A549 (cell line): ENCODE results near the gene APEX1. TPM values are rescaled to one million over a fixed set of nuclear protein-coding genes. Genes with fewer than 3 reads are reported as not detected.

Experiments used
- ATAC-seq, 2 experiments: fragments of 200-7000 bp in 1 of 2; fragments of >200 bp in 1 of 2; cut with Nextera tagmentation in 1 of 2; cut with Tn5 transposase in 1 of 2; 3 replicates each; pipeline versions ENCODE4 v1.8.0 to v1.9.1; 2018 to 2020; ENCODE audit warnings: mild to moderate bottlenecking in 1 of 2, moderate library complexity in 1 of 2
- CTCF ChIA-PET: fragments of 300-600 bp; sonication (Branson Sonifier 250); formaldehyde crosslinking; extraction: SDS; loops from one replicate; lab custom pipeline; 2021; ENCODE audit warnings: antibody characterized with exemption, inconsistent platforms; lab: Yijun Ruan, JAX
- POLR2A ChIA-PET: fragments of 350-600 bp; formaldehyde crosslinking; extraction: SDS; loops from one replicate; lab custom pipeline; 2021; ENCODE audit warnings: antibody characterized with exemption, inconsistent platforms; lab: Yijun Ruan, JAX
- DNase-seq, 2 experiments: peaks; one replicate each; pipeline versions ENCODE4 v3.0.0 to v3.0.0-alpha.2; 2011 to 2016; ENCODE audit warnings: low read depth in 1 of 2, low spot score in 1 of 2
- FAIRE-seq: peaks from 2 replicates; lab custom pipeline; 2011; peaks lifted over from hg19 to GRCh38; lab: Jason Lieb, UNC
- H3K27ac ChIP-seq, 2 experiments: fragments of >200 bp; sonication (Bioruptor Twin); formaldehyde crosslinking; 3 replicates each; pipeline ENCODE4 v1.5.1; 2016 to 2017
- H3K4me1 ChIP-seq: fragments of >200 bp; sonication (Bioruptor Twin); formaldehyde crosslinking; 3 replicates; pipeline ENCODE4 v1.6.1; 2016
- H3K4me2 ChIP-seq: fragments of >200 bp; sonication (Bioruptor Twin); formaldehyde crosslinking; 3 replicates; pipeline ENCODE4 v1.6.1; 2016
- H3K4me3 ChIP-seq: fragments of >200 bp; sonication (Bioruptor Twin); formaldehyde crosslinking; 3 replicates; pipeline ENCODE4 v1.5.1; 2016
- H3K9me3 ChIP-seq: fragments of >200 bp; sonication (Bioruptor Twin); formaldehyde crosslinking; 3 replicates; pipeline ENCODE4 v1.6.1; 2016
- CHD2 ChIP-seq: fragments of 150-350 bp; IDR thresholded peaks from 2 replicates; pipeline ENCODE4 v1.6.1; 2014; ENCODE audit warnings: low read length; ENCODE audit not compliant: partially characterized antibody
- EHF ChIP-seq: fragments of 250-450 bp; sonication (Bioruptor Pico); IDR thresholded peaks from 2 replicates; pipeline ENCODE4 v1.5.0; 2020; ENCODE audit warnings: mild to moderate bottlenecking
- EP300 ChIP-seq, 2 experiments: fragments of >200 bp; sonication (Bioruptor Twin); formaldehyde crosslinking; IDR thresholded peaks; 2 replicates in 1 of 2; 3 replicates in 1 of 2; pipeline ENCODE4 v1.6.1; 2016 to 2017
- ESRRA ChIP-seq: fragments of 150-350 bp; IDR thresholded peaks from 2 replicates; pipeline ENCODE4 v1.6.1; 2014; ENCODE audit warnings: mild to moderate bottlenecking, low read length, borderline replicate concordance
- FOSL2 ChIP-seq, 2 experiments: fragments of 450-650 bp in 1 of 2; fragments of >200 bp in 1 of 2; sonication (Bioruptor Twin) in 1 of 2; formaldehyde crosslinking; IDR thresholded peaks; 2 replicates each; pipeline versions ENCODE4 v1.5.0 to v1.6.1; 2016 to 2020; ENCODE audit warnings: mild to moderate bottlenecking in 1 of 2, moderate library complexity in 1 of 2
- GATA3 ChIP-seq: IDR thresholded peaks from 2 replicates; pipeline ENCODE4 v1.6.1; 2012; ENCODE audit warnings: borderline replicate concordance
- HDAC2 ChIP-seq: fragments of 200-600 bp; sonication (generic); IDR thresholded peaks from 2 replicates; pipeline ENCODE4 v1.6.1; 2016
- JUN ChIP-seq, 2 experiments: fragments of >200 bp; sonication (Bioruptor Twin); formaldehyde crosslinking; IDR thresholded peaks; 2 replicates in 1 of 2; 3 replicates in 1 of 2; pipeline ENCODE4 v1.6.1; 2016 to 2017
- JUNB ChIP-seq: fragments of >200 bp; sonication (Bioruptor Twin); formaldehyde crosslinking; IDR thresholded peaks from 2 replicates; pipeline ENCODE4 v1.6.1; 2016
- MAFK ChIP-seq: fragments of 450-650 bp; IDR thresholded peaks from 2 replicates; pipeline ENCODE4 v1.6.1; 2014; ENCODE audit not compliant: partially characterized antibody
- MAZ ChIP-seq: fragments of 150-350 bp; IDR thresholded peaks from 2 replicates; pipeline ENCODE4 v1.6.1; 2014; ENCODE audit warnings: antibody characterized with exemption, low read depth, low read length, borderline replicate concordance
- MYC ChIP-seq: IDR thresholded peaks from 2 replicates; pipeline ENCODE4 v1.6.1; 2012; ENCODE audit warnings: mild to moderate bottlenecking, inconsistent platforms, low read length, improper control_type of control experiment, borderline replicate concordance
- NFE2L2 ChIP-seq: fragments of 150-350 bp; conservative IDR thresholded peaks from 2 replicates; pipeline ENCODE4 v1.6.1; 2014; ENCODE audit warnings: low read length
- NR3C1 ChIP-seq: fragments of >200 bp; sonication (Bioruptor Twin); formaldehyde crosslinking; IDR thresholded peaks from 3 replicates; pipeline ENCODE4 v1.6.1; 2017
- PHF8 ChIP-seq: fragments of 200-600 bp; sonication (generic); IDR thresholded peaks from 2 replicates; pipeline ENCODE4 v1.6.1; 2016; ENCODE audit warnings: low read depth, mild to moderate bottlenecking, antibody characterized with exemption, moderate library complexity, borderline replicate concordance
- RARB ChIP-seq: fragments of 250-450 bp; sonication (Bioruptor Pico); IDR thresholded peaks from 2 replicates; pipeline ENCODE4 v1.8.0; 2021; ENCODE audit warnings: mild to moderate bottlenecking, moderate library complexity
- RFX5 ChIP-seq: fragments of 450-650 bp; IDR thresholded peaks from 2 replicates; pipeline ENCODE4 v1.7.1; 2014; ENCODE audit warnings: antibody characterized with exemption, mild to moderate bottlenecking, moderate library complexity
- RNF2 ChIP-seq: fragments of 200-600 bp; sonication (generic); IDR thresholded peaks from 2 replicates; pipeline ENCODE4 v1.6.1; 2016; ENCODE audit warnings: low read depth, mild to moderate bottlenecking, antibody characterized with exemption, moderate library complexity, borderline replicate concordance
- SMC3 ChIP-seq: fragments of >200 bp; sonication (Bioruptor Twin); formaldehyde crosslinking; IDR thresholded peaks from 3 replicates; pipeline ENCODE4 v1.6.1; 2018; ENCODE audit warnings: inconsistent platforms
- SREBF2 ChIP-seq: fragments of 450-650 bp; IDR thresholded peaks from 2 replicates; pipeline ENCODE4 v1.6.1; 2014; ENCODE audit warnings: mild to moderate bottlenecking, moderate library complexity
- TP53 ChIP-seq: fragments of 250-450 bp; sonication (Bioruptor Pico); IDR thresholded peaks from 2 replicates; pipeline ENCODE4 v1.5.0; 2021; ENCODE audit warnings: mild to moderate bottlenecking, moderate library complexity
- WGBS: methylation state at CpG from one replicate; pipeline ENCODE4 v1.1.6; 2017; ENCODE audit errors: missing lambda C conversion rate; 5-methylcytosine and 5-hydroxymethylcytosine counted together
- polyA plus RNA-seq, 4 experiments: library from polyadenylated mRNA; depleted of rRNA in 3 of 4; stranded (reverse); fragments of >200 nt; fragmentation: RNase III in 1 of 4; extraction: RNeasy Plus Mini Kit Qiagen cat#74134 plus additional on column Dnase treatment in 1 of 4; gene quantifications; 2 replicates in 3 of 4; 3 replicates in 1 of 4; pipeline ENCODE4 v1.2.3, GENCODE V29; 2011 to 2017
- TF ChIP-seq, protein P1 (sequence below): fragments of 150-350 bp; IDR thresholded peaks from 2 replicates; pipeline ENCODE4 v1.6.1; 2014; ENCODE audit warnings: low read depth, mild to moderate bottlenecking, low read length
- TF ChIP-seq, protein P2 (sequence below): fragments of >200 bp; sonication (Bioruptor Twin); formaldehyde crosslinking; IDR thresholded peaks from 3 replicates; pipeline ENCODE4 v1.6.1; 2016
- TF ChIP-seq, protein P3 (sequence below): fragments of >200 bp; sonication (Bioruptor Twin); formaldehyde crosslinking; IDR thresholded peaks from 3 replicates; pipeline ENCODE4 v1.5.1; 2016
- TF ChIP-seq, protein P4 (sequence below): fragments of 250-450 bp; sonication (Bioruptor Pico); IDR thresholded peaks from 2 replicates; pipeline ENCODE4 v1.5.0; 2020; ENCODE audit warnings: low read depth, mild to moderate bottlenecking, moderate library complexity

Gene APEX1
- polyA plus RNA-seq, 2 of the 4 experiments (the other 2 are of a cell fraction), result 312 to 324 TPM

DNA sequence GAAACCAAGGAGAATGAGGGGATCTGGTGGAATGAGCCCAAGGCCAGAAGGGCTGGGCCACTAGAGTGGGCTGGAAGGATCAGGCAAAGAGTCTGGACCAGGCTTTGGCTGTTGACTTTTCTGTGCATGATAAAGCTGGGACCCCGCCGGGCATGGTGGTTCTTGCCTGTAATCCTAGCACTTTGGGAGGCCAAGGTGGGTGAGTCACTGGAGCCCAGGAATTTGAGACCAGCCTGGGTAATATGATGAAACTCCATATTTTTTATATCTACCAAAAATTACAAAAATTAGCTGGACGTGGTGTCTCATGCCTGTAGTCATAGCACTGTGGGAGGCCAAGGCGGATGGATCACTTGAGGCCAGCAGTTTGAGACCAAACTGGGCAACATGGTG lies 18.7 kb upstream of the APEX1 start (continued):
- TF ChIP-seq, protein P1, sequence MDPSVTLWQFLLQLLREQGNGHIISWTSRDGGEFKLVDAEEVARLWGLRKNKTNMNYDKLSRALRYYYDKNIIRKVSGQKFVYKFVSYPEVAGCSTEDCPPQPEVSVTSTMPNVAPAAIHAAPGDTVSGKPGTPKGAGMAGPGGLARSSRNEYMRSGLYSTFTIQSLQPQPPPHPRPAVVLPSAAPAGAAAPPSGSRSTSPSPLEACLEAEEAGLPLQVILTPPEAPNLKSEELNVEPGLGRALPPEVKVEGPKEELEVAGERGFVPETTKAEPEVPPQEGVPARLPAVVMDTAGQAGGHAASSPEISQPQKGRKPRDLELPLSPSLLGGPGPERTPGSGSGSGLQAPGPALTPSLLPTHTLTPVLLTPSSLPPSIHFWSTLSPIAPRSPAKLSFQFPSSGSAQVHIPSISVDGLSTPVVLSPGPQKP, result no peak
- TF ChIP-seq MYC, result no peak

DNA sequence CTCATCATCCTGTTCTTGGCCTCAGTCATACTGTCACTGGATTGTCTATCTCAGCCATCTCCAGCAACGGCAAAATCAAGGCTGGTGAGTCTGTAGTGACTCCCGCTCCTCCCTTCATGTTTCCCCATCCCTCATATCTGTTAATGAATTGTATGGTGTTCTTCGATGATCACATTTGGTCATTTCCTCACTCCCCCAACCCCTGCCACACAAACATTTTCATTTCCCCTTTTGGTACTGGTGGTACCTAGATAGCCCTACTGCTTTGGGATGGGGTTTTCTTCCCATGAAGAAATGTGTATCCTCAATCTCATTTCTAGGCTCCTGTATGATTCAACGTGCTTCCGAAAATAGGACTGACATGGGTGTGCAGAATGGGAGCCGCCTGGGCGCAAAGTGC lies 16.4 kb upstream of the APEX1 start:
- no peak overlapping the region for H3K4me2 ChIP-seq
- H3K27ac ChIP-seq, result no peak overlapping the region
- CTCF ChIA-PET, result no interaction called here
- FAIRE-seq, result no peak
- TF ChIP-seq JUN (IDR thresholded peaks at IDR 0.05), result no peak
- TF ChIP-seq ESRRA, result no peak
- TF ChIP-seq PHF8, result no peak
- no peak for TF ChIP-seq FOSL2 (IDR thresholded peaks at IDR 0.05)
- no peak for TF ChIP-seq FOSL2 (CRISPR knock-in tag; IDR thresholded peaks at IDR 0.05)
- TF ChIP-seq SMC3, result no peak
- TF ChIP-seq, protein P2, sequence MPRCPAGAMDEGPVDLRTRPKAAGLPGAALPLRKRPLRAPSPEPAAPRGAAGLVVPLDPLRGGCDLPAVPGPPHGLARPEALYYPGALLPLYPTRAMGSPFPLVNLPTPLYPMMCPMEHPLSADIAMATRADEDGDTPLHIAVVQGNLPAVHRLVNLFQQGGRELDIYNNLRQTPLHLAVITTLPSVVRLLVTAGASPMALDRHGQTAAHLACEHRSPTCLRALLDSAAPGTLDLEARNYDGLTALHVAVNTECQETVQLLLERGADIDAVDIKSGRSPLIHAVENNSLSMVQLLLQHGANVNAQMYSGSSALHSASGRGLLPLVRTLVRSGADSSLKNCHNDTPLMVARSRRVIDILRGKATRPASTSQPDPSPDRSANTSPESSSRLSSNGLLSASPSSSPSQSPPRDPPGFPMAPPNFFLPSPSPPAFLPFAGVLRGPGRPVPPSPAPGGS, result no peak
- no peak for TF ChIP-seq TP53 (CRISPR knock-in tag)
- TF ChIP-seq MAZ, result no peak
- no peak for TF ChIP-seq RARB (CRISPR knock-in tag)
- TF ChIP-seq, protein P3, sequence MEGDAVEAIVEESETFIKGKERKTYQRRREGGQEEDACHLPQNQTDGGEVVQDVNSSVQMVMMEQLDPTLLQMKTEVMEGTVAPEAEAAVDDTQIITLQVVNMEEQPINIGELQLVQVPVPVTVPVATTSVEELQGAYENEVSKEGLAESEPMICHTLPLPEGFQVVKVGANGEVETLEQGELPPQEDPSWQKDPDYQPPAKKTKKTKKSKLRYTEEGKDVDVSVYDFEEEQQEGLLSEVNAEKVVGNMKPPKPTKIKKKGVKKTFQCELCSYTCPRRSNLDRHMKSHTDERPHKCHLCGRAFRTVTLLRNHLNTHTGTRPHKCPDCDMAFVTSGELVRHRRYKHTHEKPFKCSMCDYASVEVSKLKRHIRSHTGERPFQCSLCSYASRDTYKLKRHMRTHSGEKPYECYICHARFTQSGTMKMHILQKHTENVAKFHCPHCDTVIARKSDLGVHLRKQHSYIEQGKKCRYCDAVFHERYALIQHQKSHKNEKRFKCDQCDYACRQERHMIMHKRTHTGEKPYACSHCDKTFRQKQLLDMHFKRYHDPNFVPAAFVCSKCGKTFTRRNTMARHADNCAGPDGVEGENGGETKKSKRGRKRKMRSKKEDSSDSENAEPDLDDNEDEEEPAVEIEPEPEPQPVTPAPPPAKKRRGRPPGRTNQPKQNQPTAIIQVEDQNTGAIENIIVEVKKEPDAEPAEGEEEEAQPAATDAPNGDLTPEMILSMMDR, result no peak
- TF ChIP-seq MAFK, result no peak
- TF ChIP-seq JUNB, result no peak
- TF ChIP-seq GATA3, result no peak
- no peak for TF ChIP-seq MYC
- TF ChIP-seq, protein P4, sequence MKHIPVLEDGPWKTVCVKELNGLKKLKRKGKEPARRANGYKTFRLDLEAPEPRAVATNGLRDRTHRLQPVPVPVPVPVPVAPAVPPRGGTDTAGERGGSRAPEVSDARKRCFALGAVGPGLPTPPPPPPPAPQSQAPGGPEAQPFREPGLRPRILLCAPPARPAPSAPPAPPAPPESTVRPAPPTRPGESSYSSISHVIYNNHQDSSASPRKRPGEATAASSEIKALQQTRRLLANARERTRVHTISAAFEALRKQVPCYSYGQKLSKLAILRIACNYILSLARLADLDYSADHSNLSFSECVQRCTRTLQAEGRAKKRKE, result no peak
- TF ChIP-seq NR3C1, result no peak
- no peak for TF ChIP-seq CHD2
- no peak for TF ChIP-seq SREBF2
- no peak for TF ChIP-seq EHF (CRISPR knock-in tag)
- TF ChIP-seq NFE2L2, result no peak
- TF ChIP-seq, all 56 proteins: peak for 0
- H3K4me3 ChIP-seq, result no peak overlapping the region
- POLR2A ChIA-PET, result interaction anchor here (1.1 kb wide), 1 partner anchor 8 kb away, joined by 4 read pairs; no protein-coding TSS in a partner anchor
- WGBS, result 80% methylated on average over 7 of the region's 7 CpGs
- DNase-seq, result no peak
- no peaks in the 10 kb centered on the region for H3K4me1 ChIP-seq
- H3K9me3 ChIP-seq, result no peaks in the 10 kb centered on the region
- no peak for ATAC-seq

DNA sequence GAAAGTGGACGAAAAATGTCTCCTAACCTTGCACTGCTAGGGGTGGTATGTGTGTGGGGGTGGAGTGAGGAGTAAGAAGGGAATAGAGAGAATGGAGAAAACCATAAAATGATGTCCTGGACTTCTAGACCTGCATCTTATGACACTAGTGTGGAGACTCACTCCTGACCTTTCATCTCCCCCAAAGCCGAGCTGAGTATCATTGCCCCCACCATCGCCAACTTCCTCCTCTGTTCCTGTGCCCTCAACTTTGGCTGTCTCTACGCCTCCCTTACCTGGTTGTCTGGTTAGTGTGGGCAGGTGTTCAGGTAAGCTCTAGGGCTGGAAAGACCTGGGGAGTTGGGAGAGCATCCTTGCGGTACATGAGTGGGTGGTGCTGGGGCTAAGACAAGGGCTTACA lies 14.6 kb upstream of the APEX1 start:
- ATAC-seq, result peak in 1 of 2 experiments; percentile 16; a peak in 3 of 6 replicates
- WGBS, result 68% methylated on average over 5 of the region's 5 CpGs
- CTCF ChIA-PET, result interaction anchor here (0.8 kb wide), 1 partner anchor 9 kb away, joined by 4 read pairs; no protein-coding TSS in a partner anchor

More for the DNA sequence above, 14.6 kb upstream of the APEX1 start:
- DNase-seq (no peak), FAIRE-seq (no peak)
- Histone ChIP-seq H3K27ac (no peak overlapping the region), H3K4me3 (no peak overlapping the region), H3K9me3 (no peaks in the 10 kb centered on the region), H3K4me2 (no peak overlapping the region), H3K4me1 (no peaks in the 10 kb centered on the region)
- POLR2A ChIA-PET, result no interaction called here
- TF ChIP-seq EP300 (IDR thresholded peaks at IDR 0.05), result no peak
- no peak for TF ChIP-seq RNF2
- TF ChIP-seq EHF (CRISPR knock-in tag), result no peak
- no peak for TF ChIP-seq GATA3
- TF ChIP-seq RFX5, result no peak
- no peak for TF ChIP-seq HDAC2
- no peak for TF ChIP-seq NR3C1
